HL-60 (cell line): ENCODE measurements around the gene SLC9A3.

Source experiments
- GABPA ChIP-seq: IDR thresholded peaks from 2 replicates; pipeline ENCODE4 v1.6.1; 2012; ENCODE audit warnings: low read depth
- TF ChIP-seq, protein P1 (sequence below): IDR thresholded peaks from 2 replicates; pipeline ENCODE4 v1.6.1; 2012; ENCODE audit warnings: low read depth; ENCODE audit not compliant: insufficient replicate concordance

DNA sequence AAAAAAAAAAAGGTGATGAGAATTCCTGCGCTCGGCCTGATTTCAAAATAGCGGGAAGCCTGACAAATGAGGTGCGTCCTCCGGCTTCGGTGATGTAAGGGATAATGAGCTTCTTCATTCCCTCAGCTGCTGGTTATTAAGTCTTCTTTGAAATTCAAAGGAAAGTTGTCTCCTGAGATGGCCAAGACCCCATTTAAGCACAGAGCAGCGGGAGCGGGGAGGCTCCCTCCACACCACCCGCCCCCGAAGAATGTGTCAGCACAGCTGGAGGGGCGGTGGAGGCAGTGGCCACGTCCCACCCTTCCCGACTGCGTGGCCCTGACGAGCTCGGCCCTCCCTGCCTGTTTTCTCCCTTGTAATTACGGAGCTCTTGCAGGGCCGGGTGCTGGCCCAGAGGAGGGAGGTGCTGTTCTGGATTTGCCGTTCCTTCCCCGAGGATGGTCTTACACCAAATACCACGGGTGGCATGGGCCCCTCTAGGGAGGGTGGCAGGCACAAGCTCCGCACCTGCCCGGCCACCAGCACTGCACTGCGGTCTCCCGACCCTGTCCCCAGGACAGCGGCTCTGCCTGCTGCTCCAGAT lies 31.0 kb downstream of the SLC9A3 start:
- TF ChIP-seq, protein P1, sequence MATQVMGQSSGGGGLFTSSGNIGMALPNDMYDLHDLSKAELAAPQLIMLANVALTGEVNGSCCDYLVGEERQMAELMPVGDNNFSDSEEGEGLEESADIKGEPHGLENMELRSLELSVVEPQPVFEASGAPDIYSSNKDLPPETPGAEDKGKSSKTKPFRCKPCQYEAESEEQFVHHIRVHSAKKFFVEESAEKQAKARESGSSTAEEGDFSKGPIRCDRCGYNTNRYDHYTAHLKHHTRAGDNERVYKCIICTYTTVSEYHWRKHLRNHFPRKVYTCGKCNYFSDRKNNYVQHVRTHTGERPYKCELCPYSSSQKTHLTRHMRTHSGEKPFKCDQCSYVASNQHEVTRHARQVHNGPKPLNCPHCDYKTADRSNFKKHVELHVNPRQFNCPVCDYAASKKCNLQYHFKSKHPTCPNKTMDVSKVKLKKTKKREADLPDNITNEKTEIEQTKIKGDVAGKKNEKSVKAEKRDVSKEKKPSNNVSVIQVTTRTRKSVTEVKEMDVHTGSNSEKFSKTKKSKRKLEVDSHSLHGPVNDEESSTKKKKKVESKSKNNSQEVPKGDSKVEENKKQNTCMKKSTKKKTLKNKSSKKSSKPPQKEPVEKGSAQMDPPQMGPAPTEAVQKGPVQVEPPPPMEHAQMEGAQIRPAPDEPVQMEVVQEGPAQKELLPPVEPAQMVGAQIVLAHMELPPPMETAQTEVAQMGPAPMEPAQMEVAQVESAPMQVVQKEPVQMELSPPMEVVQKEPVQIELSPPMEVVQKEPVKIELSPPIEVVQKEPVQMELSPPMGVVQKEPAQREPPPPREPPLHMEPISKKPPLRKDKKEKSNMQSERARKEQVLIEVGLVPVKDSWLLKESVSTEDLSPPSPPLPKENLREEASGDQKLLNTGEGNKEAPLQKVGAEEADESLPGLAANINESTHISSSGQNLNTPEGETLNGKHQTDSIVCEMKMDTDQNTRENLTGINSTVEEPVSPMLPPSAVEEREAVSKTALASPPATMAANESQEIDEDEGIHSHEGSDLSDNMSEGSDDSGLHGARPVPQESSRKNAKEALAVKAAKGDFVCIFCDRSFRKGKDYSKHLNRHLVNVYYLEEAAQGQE = no peak
- TF ChIP-seq GABPA = no peak
